Neuronal stem cell (in vitro differentiated cells): ENCODE measurements around the gene SUV39H1.
"Not testable (repeated sequence)": the region's sequence is repeated elsewhere in the genome, so short reads cannot be mapped to it uniquely, and the experiment has no call there.

ENCODE experiments used
- DNase-seq: peaks from one replicate; pipeline ENCODE4 v3.0.0-alpha.2; 2013; ENCODE audit warnings: low spot score
- H2AFZ ChIP-seq: one replicate; pipeline ENCODE4 v1.6.1; 2013; ENCODE audit warnings: mild to moderate bottlenecking, low read length, inconsistent platforms
- H2AK5ac ChIP-seq: 2 replicates; pipeline ENCODE4 v1.6.1; 2013; ENCODE audit warnings: low read depth, mild to moderate bottlenecking, inconsistent platforms, low read length, moderate library complexity, mixed read lengths
- H2BK120ac ChIP-seq: 2 replicates; pipeline ENCODE4 v1.6.1; 2013; ENCODE audit warnings: low read depth, mild to moderate bottlenecking, inconsistent platforms, low read length, moderate library complexity, mixed read lengths
- H2BK12ac ChIP-seq: one replicate; pipeline ENCODE4 v1.6.1; 2013; ENCODE audit warnings: low read length, inconsistent platforms
- H2BK15ac ChIP-seq: 2 replicates; pipeline ENCODE4 v1.6.1; 2013; ENCODE audit warnings: mild to moderate bottlenecking, low read length, inconsistent platforms, mixed read lengths
- H2BK5ac ChIP-seq: one replicate; pipeline ENCODE4 v1.6.1; 2013; ENCODE audit warnings: inconsistent platforms, mild to moderate bottlenecking, low read length, moderate library complexity
- H3K14ac ChIP-seq: one replicate; pipeline ENCODE4 v1.6.1; 2013; ENCODE audit warnings: low read length, inconsistent platforms
- H3K18ac ChIP-seq: 2 replicates; pipeline ENCODE4 v1.6.1; 2013; ENCODE audit warnings: low read length, inconsistent platforms
- H3K23ac ChIP-seq: 2 replicates; pipeline ENCODE4 v1.6.1; 2013; ENCODE audit warnings: low read depth, mild to moderate bottlenecking, mixed read lengths, low read length, inconsistent platforms; ENCODE audit not compliant: poor library complexity
- H3K27ac ChIP-seq: replicated peaks from 3 replicates; pipeline ENCODE4 v1.5.1; 2013; ENCODE audit warnings: low read length, inconsistent platforms
- H3K27me3 ChIP-seq, 3 experiments: 2 replicates each; pipeline ENCODE4 v1.6.1; 2013; ENCODE audit warnings: low read length in 3 of 3, mild to moderate bottlenecking in 2 of 3, inconsistent platforms in 1 of 3, low read depth in 1 of 3, mixed read lengths in 1 of 3, moderate library complexity in 1 of 3; ENCODE audit not compliant: control insufficient read depth in 3 of 3, insufficient read depth in 3 of 3
- H3K36me3 ChIP-seq, 2 donors: replicated peaks in 1 of 2; 2 replicates each; pipeline ENCODE4 v1.6.1; 2013; ENCODE audit warnings: low read length in 2 of 2; ENCODE audit not compliant: control insufficient read depth in 2 of 2, insufficient read depth in 2 of 2
- H3K4ac ChIP-seq: 2 replicates; pipeline ENCODE4 v1.6.1; 2013; ENCODE audit warnings: inconsistent platforms, mild to moderate bottlenecking, low read length, moderate library complexity
- H3K4me1 ChIP-seq, 2 donors: 1 replicate in 1 of 2; 2 replicates in 1 of 2; pipeline ENCODE4 v1.6.1; 2013; ENCODE audit warnings: low read length in 2 of 2, low read depth in 1 of 2; ENCODE audit not compliant: control insufficient read depth in 2 of 2, insufficient read depth in 1 of 2
- H3K4me2 ChIP-seq: one replicate; pipeline ENCODE4 v1.6.1; 2013; ENCODE audit warnings: mild to moderate bottlenecking, low read length, inconsistent platforms; ENCODE audit not compliant: insufficient read depth, poor library complexity, severe bottlenecking
- H3K4me3 ChIP-seq, 2 donors: 2 replicates each; pipeline ENCODE4 v1.5.1; 2013; ENCODE audit warnings: low read length in 2 of 2, mild to moderate bottlenecking in 2 of 2, inconsistent platforms in 1 of 2, moderate library complexity in 1 of 2
- H3K79me1 ChIP-seq: one replicate; pipeline ENCODE4 v1.6.1; 2013; ENCODE audit warnings: low read depth, mild to moderate bottlenecking, inconsistent platforms, low read length, moderate library complexity
- H3K9ac ChIP-seq: one replicate; pipeline ENCODE4 v1.6.1; 2013; ENCODE audit warnings: mild to moderate bottlenecking, low read depth, low read length, inconsistent platforms; ENCODE audit not compliant: poor library complexity
- H3K9me3 ChIP-seq, 2 donors: replicated peaks in 1 of 2; 2 replicates each; pipeline versions ENCODE3 to v1.6.1; 2013; ENCODE audit warnings: low read length in 2 of 2, mild to moderate bottlenecking in 2 of 2, inconsistent platforms in 1 of 2, low read depth in 1 of 2, mixed read lengths in 1 of 2, moderate library complexity in 1 of 2; ENCODE audit not compliant: control insufficient read depth in 2 of 2, insufficient read depth in 1 of 2
- H4K8ac ChIP-seq: one replicate; pipeline ENCODE4 v1.6.1; 2013; ENCODE audit warnings: low read depth, mild to moderate bottlenecking, inconsistent platforms, low read length, moderate library complexity
- H4K91ac ChIP-seq: one replicate; pipeline ENCODE4 v1.6.1; 2013; ENCODE audit warnings: low read length, low read depth, mild to moderate bottlenecking, inconsistent platforms; ENCODE audit not compliant: poor library complexity
- WGBS, 2 donors: extraction: QIAGEN DNeasy Blood & Tissue Kit; methylation state at CpG; one replicate each; pipeline ENCODE4 v1.1.7; 2013; ENCODE audit warnings: missing lambda C conversion rate in 2 of 2, mixed read lengths in 1 of 2; ENCODE audit not compliant: insufficient read length in 2 of 2, insufficient replicate concordance in 1 of 2; ENCODE audit errors: extremely low coverage in 2 of 2; 5-methylcytosine and 5-hydroxymethylcytosine counted together

SUV39H1 gene

GRCh38 chrX:48665991-48666390 lies 30.5 kb upstream of the SUV39H1 start:
- Histone ChIP-seq H3K23ac (no peak overlapping the region), H3K27me3 (no peaks in the 10 kb centered on the region), H2BK5ac (no peak overlapping the region), H2AFZ (no peak overlapping the region), H2BK15ac (no peak overlapping the region), H3K9ac (no peak overlapping the region), H3K4ac (no peak overlapping the region), H3K4me2 (no peak overlapping the region), H2BK120ac (no peak overlapping the region), H2AK5ac (no peak overlapping the region), H3K27ac (no peak overlapping the region), H3K4me1 (no peaks in the 10 kb centered on the region), H3K9me3 (no peaks in the 10 kb centered on the region), H3K18ac (no peak overlapping the region), H4K8ac (no peak overlapping the region), H4K91ac (no peak overlapping the region), H3K36me3 (no peaks in the 10 kb centered on the region), H3K14ac (no peak overlapping the region), H3K79me1 (no peaks in the 10 kb centered on the region), H2BK12ac (no peak overlapping the region), H3K4me3 (no peak overlapping the region)
- no CpG with 5 or more reads among the region's 2 CpGs for WGBS, 2 donors
- DNase-seq, result no peak

GRCh38 chrX:48666649-48667048 lies 29.9 kb upstream of the SUV39H1 start:
- no peaks in the 10 kb centered on the region for H3K4me1 ChIP-seq
- H3K36me3 ChIP-seq, result no peaks in the 10 kb centered on the region
- no peak overlapping the region for H3K27ac ChIP-seq
- DNase-seq, result no peak
- no peaks in the 10 kb centered on the region for H3K27me3 ChIP-seq
- H3K4ac ChIP-seq, result no peak overlapping the region
- H4K91ac ChIP-seq, result no peak overlapping the region
- no peak overlapping the region for H2BK120ac ChIP-seq
- no peaks in the 10 kb centered on the region for H3K9me3 ChIP-seq
- H3K14ac ChIP-seq, result no peak overlapping the region
- no peak overlapping the region for H2BK15ac ChIP-seq
- H3K23ac ChIP-seq, result no peak overlapping the region
- no peak overlapping the region for H2BK5ac ChIP-seq
- no CpG with 5 or more reads among the region's 4 CpGs for WGBS, 2 donors
- H3K9ac ChIP-seq, result no peak overlapping the region
- H3K4me3 ChIP-seq, result no peak overlapping the region
- no peak overlapping the region for H4K8ac ChIP-seq
- no peaks in the 10 kb centered on the region for H3K79me1 ChIP-seq
- H2BK12ac ChIP-seq, result no peak overlapping the region
- H2AK5ac ChIP-seq, result no peak overlapping the region
- H2AFZ ChIP-seq, result no peak overlapping the region
- no peak overlapping the region for H3K4me2 ChIP-seq
- H3K18ac ChIP-seq, result no peak overlapping the region

GRCh38 chrX:48667509-48667908 lies 29.0 kb upstream of the SUV39H1 start:
- no peak overlapping the region for H2BK15ac ChIP-seq
- H3K36me3 ChIP-seq, result no peaks in the 10 kb centered on the region
- no CpG with 5 or more reads among the region's 4 CpGs for WGBS, 2 donors
- no peak overlapping the region for H3K14ac ChIP-seq
- no peak overlapping the region for H4K8ac ChIP-seq
- no peak overlapping the region for H3K23ac ChIP-seq
- DNase-seq, result no peak
- H2BK120ac ChIP-seq, result no peak overlapping the region
- no peak overlapping the region for H3K18ac ChIP-seq
- H4K91ac ChIP-seq, result no peak overlapping the region
- H3K27me3 ChIP-seq, result no peaks in the 10 kb centered on the region
- H2BK12ac ChIP-seq, result no peak overlapping the region
- H3K9ac ChIP-seq, result no peak overlapping the region
- H3K4me3 ChIP-seq, result no peak overlapping the region
- H3K79me1 ChIP-seq, result no peaks in the 10 kb centered on the region
- no peak overlapping the region for H3K4ac ChIP-seq
- H3K27ac ChIP-seq, result no peak overlapping the region
- no peaks in the 10 kb centered on the region for H3K9me3 ChIP-seq
- H2AK5ac ChIP-seq, result no peak overlapping the region
- H3K4me1 ChIP-seq, result no peaks in the 10 kb centered on the region
- no peak overlapping the region for H2AFZ ChIP-seq
- no peak overlapping the region for H2BK5ac ChIP-seq
- H3K4me2 ChIP-seq, result no peak overlapping the region

- H2BK15ac ChIP-seq, H3K27ac ChIP-seq, DNase-seq, H2BK12ac ChIP-seq, H3K79me1 ChIP-seq, H2AFZ ChIP-seq, H4K8ac ChIP-seq, H3K14ac ChIP-seq, H3K23ac ChIP-seq, H3K36me3 ChIP-seq, H3K18ac ChIP-seq, H4K91ac ChIP-seq, H3K9ac ChIP-seq, H3K27me3 ChIP-seq, H3K4me1 ChIP-seq, H3K4ac ChIP-seq, H3K4me3 ChIP-seq, H3K4me2 ChIP-seq, H2AK5ac ChIP-seq, H2BK5ac ChIP-seq, H2BK120ac ChIP-seq, H3K9me3 ChIP-seq: not testable (repeated sequence)
- WGBS, 2 donors, result no CpG with 5 or more reads among the region's 11 CpGs
These were observed 28.3 kb upstream of the SUV39H1 start for GRCh38 chrX:48668187-48668586.
